Measurements from ENCODE around the gene IGF2BP2.
"Not testable (repeated sequence)": the region's sequence is repeated elsewhere in the genome, so short reads cannot be mapped to it uniquely, and the experiment has no call there.

IGF2BP2 gene

DNA sequence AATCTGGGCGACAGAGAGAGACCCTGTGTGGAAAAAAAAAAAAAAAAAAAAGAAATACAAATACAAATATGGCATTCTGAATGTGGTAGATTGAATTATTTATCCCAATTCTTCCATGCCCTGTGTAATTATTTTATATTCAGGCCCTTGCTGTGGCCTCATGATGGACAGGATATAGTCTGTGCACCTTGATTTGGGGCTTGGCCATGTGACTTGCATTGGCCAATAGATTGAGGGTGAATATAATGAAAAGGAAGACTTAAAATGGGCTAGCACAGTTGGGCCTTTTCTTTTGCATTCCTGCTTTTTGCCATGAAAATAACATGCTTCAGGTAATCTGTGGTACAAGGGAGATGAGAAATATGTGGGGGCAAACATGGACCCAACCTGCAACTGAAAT is 27.1 kb upstream of the IGF2BP2 start:
- DNase-seq: no peak
- no peak overlapping the region for H3K4me3 Mint-ChIP-seq
- H3K27me3 Mint-ChIP-seq: peaks cover 0 to 10% of the 10 kb centered on the region in 2 donors
- peaks cover 7 to 9% of the 10 kb centered on the region in 2 donors for H3K9me3 Mint-ChIP-seq
- H3K36me3 Mint-ChIP-seq: peaks cover 2 to 7% of the 10 kb centered on the region in 2 donors
- no peak overlapping the region for H3K27ac Mint-ChIP-seq
- ATAC-seq (replicated peaks): no peak
- no peaks in the 10 kb centered on the region for H3K4me1 Mint-ChIP-seq

- H3K4me3 Mint-ChIP-seq: no peak overlapping the region
- DNase-seq (no peak), ATAC-seq (replicated peaks) (no peak)
- H3K27me3 Mint-ChIP-seq: peaks cover 0 to 10% of the 10 kb centered on the region in 2 donors
- H3K9me3 Mint-ChIP-seq: peaks cover 2 to 3% of the 10 kb centered on the region in 2 donors
- peaks cover 0 to 2% of the 10 kb centered on the region in 2 donors for H3K36me3 Mint-ChIP-seq
- no peak overlapping the region for H3K27ac Mint-ChIP-seq
- H3K4me1 Mint-ChIP-seq: no peaks in the 10 kb centered on the region
These were observed 26.2 kb upstream of the IGF2BP2 start for GRCh38 chr3:185851046-185851445.

- H3K27me3 Mint-ChIP-seq: peaks cover 10% of the 10 kb centered on the region in 2 donors
- no peak overlapping the region for H3K27ac Mint-ChIP-seq
- no peak overlapping the region for H3K4me3 Mint-ChIP-seq
- ATAC-seq (replicated peaks) (no peak), DNase-seq (no peak)
- no peaks in the 10 kb centered on the region for H3K36me3 Mint-ChIP-seq
- H3K4me1 Mint-ChIP-seq: no peaks in the 10 kb centered on the region
- no peaks in the 10 kb centered on the region for H3K9me3 Mint-ChIP-seq
These were observed 22.7 kb upstream of the IGF2BP2 start for GRCh38 chr3:185847506-185847905.

DNA sequence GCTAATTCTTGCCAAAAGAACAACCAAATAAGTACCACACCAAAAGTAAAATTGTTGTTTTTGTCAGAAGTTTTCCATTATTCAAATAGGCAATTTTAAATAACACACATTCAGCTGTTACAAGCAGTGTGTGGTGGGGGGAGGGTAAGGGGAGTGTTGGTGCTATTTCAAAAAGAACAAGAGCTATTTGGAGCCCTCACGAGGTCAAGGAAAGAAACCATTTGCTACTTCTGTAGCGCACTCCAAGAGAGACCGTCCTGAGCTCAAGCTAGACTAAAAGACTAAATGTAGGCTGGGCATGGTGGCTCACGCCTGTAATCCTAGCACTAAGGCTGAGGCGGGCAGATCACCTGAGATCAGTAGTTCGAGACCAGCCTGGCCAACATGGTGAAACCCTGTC is 21.2 kb upstream of the IGF2BP2 start:
- H3K9me3 Mint-ChIP-seq: no peaks in the 10 kb centered on the region
- ATAC-seq (replicated peaks): no peak
- H3K4me1 Mint-ChIP-seq: no peaks in the 10 kb centered on the region
- H3K27ac Mint-ChIP-seq: no peak overlapping the region
- no peaks in the 10 kb centered on the region for H3K36me3 Mint-ChIP-seq
- no peak for DNase-seq
- peaks cover 12 to 14% of the 10 kb centered on the region in 2 donors for H3K27me3 Mint-ChIP-seq
- H3K4me3 Mint-ChIP-seq: no peak overlapping the region

DNA sequence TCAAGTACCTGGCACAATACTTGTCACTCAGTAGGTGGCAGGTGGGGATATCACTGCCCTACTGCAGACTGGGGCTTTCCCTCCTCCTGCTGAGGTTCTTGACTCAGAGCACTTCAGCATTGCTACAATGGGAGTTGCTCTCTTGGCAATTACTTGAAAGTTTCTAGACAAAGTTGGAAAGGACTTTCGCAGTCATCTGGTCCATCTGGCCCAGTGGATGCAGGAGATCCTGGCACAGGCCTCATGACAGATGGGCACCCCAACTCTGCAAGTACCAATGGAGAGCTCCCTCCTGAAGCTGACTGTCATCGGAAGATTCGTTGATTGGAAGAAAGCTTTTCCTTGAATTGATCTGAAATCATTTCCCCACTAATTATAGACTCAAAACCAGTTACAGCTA is 19.2 kb upstream of the IGF2BP2 start:
- Mint-ChIP-seq H3K36me3 (no peaks in the 10 kb centered on the region), H3K27me3 (peaks cover 14 to 15% of the 10 kb centered on the region in 2 donors), H3K9me3 (no peaks in the 10 kb centered on the region), H3K4me1 (no peaks in the 10 kb centered on the region), H3K27ac (no peak overlapping the region), H3K4me3 (no peak overlapping the region)
- DNase-seq (no peak), ATAC-seq (replicated peaks) (no peak)

GRCh38 chr3:185843635-185844034 is 18.8 kb upstream of the IGF2BP2 start:
- ATAC-seq (replicated peaks): no peak
- peaks cover 10 to 15% of the 10 kb centered on the region in 2 donors for H3K27me3 Mint-ChIP-seq
- no peaks in the 10 kb centered on the region for H3K36me3 Mint-ChIP-seq
- no peaks in the 10 kb centered on the region for H3K4me1 Mint-ChIP-seq
- no peak overlapping the region for H3K4me3 Mint-ChIP-seq
- H3K9me3 Mint-ChIP-seq: no peaks in the 10 kb centered on the region
- no peak overlapping the region for H3K27ac Mint-ChIP-seq
- DNase-seq: no peak

DNA sequence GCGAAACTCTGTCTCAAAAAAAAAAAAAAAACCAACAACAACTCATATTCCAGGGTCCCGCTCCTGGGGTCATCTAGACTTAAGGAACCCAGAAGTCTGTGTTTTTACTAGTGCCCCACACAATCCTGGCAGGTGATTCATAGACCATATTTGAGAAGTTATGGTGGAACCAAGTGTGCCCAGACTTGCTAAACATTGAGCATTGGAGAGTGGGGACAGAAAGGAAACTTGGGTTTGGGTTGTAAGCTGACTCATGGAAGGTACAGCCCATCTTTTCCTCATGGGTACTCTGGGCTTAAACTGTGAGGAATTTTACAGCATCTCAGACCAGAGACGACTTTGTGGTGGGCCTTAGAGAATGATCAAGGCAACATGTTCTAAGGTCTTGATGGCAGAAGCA is 18.3 kb upstream of the IGF2BP2 start:
- Mint-ChIP-seq H3K27ac (no peak overlapping the region), H3K27me3 (peaks cover 7 to 15% of the 10 kb centered on the region in 2 donors), H3K36me3 (no peaks in the 10 kb centered on the region), H3K9me3 (no peaks in the 10 kb centered on the region), H3K4me1 (no peaks in the 10 kb centered on the region), H3K4me3 (no peak overlapping the region)
- ATAC-seq (replicated peaks): no peak
- DNase-seq: no peak

DNA sequence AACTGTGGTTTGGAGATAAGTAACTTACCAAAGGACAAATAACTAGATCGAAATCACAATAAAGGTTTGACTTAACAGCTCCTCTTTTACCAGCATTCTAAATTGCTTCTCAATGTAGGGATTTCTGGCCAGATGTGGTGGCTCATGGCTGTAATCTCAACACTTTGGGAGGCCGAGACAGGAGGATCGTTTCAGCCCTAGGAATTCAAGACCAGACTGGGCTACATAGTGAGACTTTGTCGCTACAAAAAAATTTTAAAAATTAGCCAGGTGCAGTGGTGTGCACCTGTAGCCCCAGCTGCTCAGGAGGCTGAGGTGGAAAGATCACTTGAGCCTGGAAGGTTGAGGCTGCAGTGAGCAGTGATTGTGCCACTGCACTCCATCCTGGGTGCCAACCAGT is 17.4 kb upstream of the IGF2BP2 start:
- Mint-ChIP-seq H3K4me1 (no peaks in the 10 kb centered on the region), H3K27me3 (peaks cover 7 to 15% of the 10 kb centered on the region in 2 donors), H3K9me3 (no peaks in the 10 kb centered on the region), H3K36me3 (no peaks in the 10 kb centered on the region), H3K27ac (no peak overlapping the region), H3K4me3 (no peak overlapping the region)
- DNase-seq (no peak), ATAC-seq (replicated peaks) (no peak)

GRCh38 chr3:185838417-185838989 is 13.7 kb upstream of the IGF2BP2 start:
- H3K4me1 Mint-ChIP-seq; ATAC-seq (replicated peaks); H3K27ac Mint-ChIP-seq; H3K4me3 Mint-ChIP-seq; DNase-seq; H3K9me3 Mint-ChIP-seq; H3K36me3 Mint-ChIP-seq: not testable (repeated sequence)
- peaks cover 7 to 12% of the 10 kb centered on the region in 2 donors for H3K27me3 Mint-ChIP-seq

GRCh38 chr3:185837414-185837813 is 12.6 kb upstream of the IGF2BP2 start:
- no peaks in the 10 kb centered on the region for H3K4me1 Mint-ChIP-seq
- ATAC-seq (replicated peaks) (no peak), DNase-seq (no peak)
- H3K36me3 Mint-ChIP-seq: no peaks in the 10 kb centered on the region
- no peaks in the 10 kb centered on the region for H3K9me3 Mint-ChIP-seq
- no peak overlapping the region for H3K27ac Mint-ChIP-seq
- peaks cover 7 to 17% of the 10 kb centered on the region in 2 donors for H3K27me3 Mint-ChIP-seq
- no peak overlapping the region for H3K4me3 Mint-ChIP-seq

GRCh38 chr3:185831990-185832389 is 7.1 kb upstream of the IGF2BP2 start:
- no peaks in the 10 kb centered on the region for H3K36me3 Mint-ChIP-seq
- no peaks in the 10 kb centered on the region for H3K4me1 Mint-ChIP-seq
- no peaks in the 10 kb centered on the region for H3K9me3 Mint-ChIP-seq
- peaks cover 19 to 40% of the 10 kb centered on the region in 2 donors for H3K27me3 Mint-ChIP-seq
- no peak overlapping the region for H3K4me3 Mint-ChIP-seq
- no peak overlapping the region for H3K27ac Mint-ChIP-seq
- ATAC-seq (replicated peaks) (no peak), DNase-seq (no peak)

DNA sequence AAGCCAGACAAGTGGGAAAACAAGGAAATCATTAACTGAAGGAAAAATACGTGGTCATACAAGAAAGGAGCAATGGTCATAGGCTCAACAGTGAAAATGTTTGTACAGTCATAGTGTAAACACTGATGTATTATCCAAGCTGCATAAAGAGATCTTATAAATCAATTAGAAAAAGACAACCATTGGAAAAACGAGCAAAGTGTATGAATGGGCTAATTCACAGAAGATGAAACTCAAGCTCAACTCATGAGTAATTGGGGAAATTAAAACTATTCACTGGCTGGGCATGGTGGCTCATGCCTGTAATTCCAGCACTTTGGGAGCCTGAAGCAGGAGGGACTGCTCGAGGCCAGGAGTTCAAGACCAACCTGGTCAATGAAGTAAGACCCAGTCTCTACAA is 6.4 kb upstream of the IGF2BP2 start:
- Mint-ChIP-seq H3K4me3 (no peak overlapping the region), H3K27ac (no peak overlapping the region), H3K36me3 (no peaks in the 10 kb centered on the region), H3K4me1 (no peaks in the 10 kb centered on the region), H3K9me3 (no peaks in the 10 kb centered on the region), H3K27me3 (peaks cover 27 to 48% of the 10 kb centered on the region in 2 donors)
- DNase-seq (no peak), ATAC-seq (replicated peaks) (no peak)

DNA sequence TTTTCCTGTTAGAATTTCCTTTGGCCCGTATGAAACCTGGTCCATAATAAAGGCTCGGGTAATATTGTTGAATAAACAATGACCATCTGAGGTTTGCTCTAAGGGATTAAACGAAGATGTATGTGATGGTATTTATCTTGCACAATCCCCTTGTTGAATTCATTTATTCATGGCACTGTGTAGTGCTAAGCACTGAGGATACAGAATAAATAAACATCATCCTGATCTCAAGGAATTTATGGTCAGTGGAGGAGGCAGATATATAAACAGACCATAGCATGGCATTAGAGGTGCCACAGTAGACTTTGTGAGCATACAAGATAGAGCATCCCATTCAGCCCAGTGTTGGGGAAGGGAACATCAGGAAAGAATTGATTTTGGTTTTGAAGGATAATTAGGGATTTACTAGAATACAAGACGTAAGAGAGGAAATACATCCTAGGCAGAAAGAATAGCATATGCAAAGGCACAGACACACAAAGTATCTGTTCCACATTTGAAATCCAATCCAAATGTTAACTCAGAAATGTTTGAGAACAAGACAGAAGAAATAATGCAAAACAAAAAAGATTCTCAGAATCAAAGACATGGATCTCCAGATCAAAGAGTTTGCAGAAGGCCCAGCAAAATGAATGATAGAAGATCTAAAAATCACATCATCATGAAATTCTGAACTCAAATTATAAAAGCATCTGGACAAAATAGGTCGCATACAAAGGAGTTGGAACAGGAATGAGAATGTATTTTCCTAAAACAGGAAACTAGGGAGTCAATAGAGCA is 5.4 kb upstream of the IGF2BP2 start:
- Mint-ChIP-seq H3K4me1 (no peaks in the 10 kb centered on the region), H3K9me3 (no peaks in the 10 kb centered on the region), H3K36me3 (no peaks in the 10 kb centered on the region), H3K27me3 (peaks cover 37 to 56% of the 10 kb centered on the region in 2 donors), H3K27ac (no peak overlapping the region), H3K4me3 (no peak overlapping the region)
- ATAC-seq (replicated peaks) (no peak), DNase-seq (no peak)

DNA sequence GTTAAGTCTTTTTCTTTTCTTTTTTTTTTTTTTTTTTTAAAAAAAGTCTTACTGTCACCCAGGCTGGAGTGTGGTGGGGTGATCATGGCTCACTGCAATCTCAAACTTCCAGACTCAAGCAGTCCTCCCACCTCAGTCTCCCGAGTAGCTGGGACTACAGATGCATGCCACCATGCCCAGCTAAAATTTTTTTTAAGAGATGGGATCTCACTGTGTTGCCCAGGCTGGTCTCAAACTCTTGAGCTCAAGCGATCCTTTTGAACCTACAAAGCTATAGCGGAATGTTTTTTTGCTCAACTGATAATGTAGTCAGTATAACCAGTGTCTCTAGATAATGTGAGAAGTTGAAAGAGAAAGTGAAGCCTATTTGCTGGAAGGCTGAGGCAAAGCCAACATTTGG is 3.9 kb upstream of the IGF2BP2 start:
- no peaks in the 10 kb centered on the region for H3K36me3 Mint-ChIP-seq
- H3K9me3 Mint-ChIP-seq: no peaks in the 10 kb centered on the region
- H3K4me3 Mint-ChIP-seq: no peak overlapping the region
- peaks cover 5 to 7% of the 10 kb centered on the region in 2 donors for H3K4me1 Mint-ChIP-seq
- H3K27ac Mint-ChIP-seq: no peak overlapping the region
- DNase-seq (no peak), ATAC-seq (replicated peaks) (no peak)
- peaks cover 46 to 56% of the 10 kb centered on the region in 2 donors for H3K27me3 Mint-ChIP-seq

DNA sequence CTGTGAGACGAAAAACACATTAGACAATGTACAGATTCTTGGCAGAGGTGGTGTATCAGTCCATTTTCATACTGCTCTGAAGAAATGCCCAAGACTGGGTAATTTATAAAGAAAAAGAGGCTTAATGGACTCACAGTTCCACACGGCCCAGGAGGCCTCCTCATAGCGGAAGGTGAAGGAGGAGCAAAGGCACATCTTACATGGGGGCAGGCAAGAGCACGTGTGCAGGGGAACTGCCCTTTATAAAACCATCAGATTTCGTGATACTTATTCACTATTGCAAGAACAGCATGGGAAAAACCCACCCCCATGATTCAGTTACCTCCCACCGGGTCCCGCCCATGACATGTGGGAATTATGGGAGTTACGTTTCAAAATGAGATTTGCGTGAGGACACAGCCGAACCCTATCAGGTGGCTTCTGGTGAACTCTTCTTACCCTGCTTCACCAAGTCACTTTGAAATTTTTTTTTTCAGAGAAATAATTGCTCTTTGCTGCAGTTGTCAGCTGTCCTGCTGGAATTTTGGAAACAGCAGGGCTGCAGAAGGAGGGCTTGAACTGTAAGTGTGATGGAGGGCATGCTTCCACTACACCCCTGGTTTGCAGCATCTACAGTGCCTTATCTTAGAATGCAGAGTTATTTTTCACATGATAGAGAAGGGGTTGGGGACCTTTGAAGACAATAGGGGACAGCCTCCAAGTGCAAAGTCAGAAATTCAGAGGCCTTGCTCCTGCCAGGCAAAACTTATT is 2.9 kb upstream of the IGF2BP2 start:
- H3K4me3 Mint-ChIP-seq: no peak overlapping the region
- H3K9me3 Mint-ChIP-seq: no peaks in the 10 kb centered on the region
- peaks cover 5 to 15% of the 10 kb centered on the region in 2 donors for H3K4me1 Mint-ChIP-seq
- DNase-seq: no peak
- no peaks in the 10 kb centered on the region for H3K36me3 Mint-ChIP-seq
- peaks cover 54 to 59% of the 10 kb centered on the region in 2 donors for H3K27me3 Mint-ChIP-seq
- no peak for ATAC-seq (replicated peaks)
- no peak overlapping the region for H3K27ac Mint-ChIP-seq

Data from stimulated activated naive B cell treated with anti-CD40 and anti-IgM and Interleukin-4, amounts not matched to agents 10 μg/mL and 1 μg/mL and 100 μg/mL, for 72 hours (primary cell).